ENCODE data around the gene RRAS2.

- TF ChIP-seq, protein P1, sequence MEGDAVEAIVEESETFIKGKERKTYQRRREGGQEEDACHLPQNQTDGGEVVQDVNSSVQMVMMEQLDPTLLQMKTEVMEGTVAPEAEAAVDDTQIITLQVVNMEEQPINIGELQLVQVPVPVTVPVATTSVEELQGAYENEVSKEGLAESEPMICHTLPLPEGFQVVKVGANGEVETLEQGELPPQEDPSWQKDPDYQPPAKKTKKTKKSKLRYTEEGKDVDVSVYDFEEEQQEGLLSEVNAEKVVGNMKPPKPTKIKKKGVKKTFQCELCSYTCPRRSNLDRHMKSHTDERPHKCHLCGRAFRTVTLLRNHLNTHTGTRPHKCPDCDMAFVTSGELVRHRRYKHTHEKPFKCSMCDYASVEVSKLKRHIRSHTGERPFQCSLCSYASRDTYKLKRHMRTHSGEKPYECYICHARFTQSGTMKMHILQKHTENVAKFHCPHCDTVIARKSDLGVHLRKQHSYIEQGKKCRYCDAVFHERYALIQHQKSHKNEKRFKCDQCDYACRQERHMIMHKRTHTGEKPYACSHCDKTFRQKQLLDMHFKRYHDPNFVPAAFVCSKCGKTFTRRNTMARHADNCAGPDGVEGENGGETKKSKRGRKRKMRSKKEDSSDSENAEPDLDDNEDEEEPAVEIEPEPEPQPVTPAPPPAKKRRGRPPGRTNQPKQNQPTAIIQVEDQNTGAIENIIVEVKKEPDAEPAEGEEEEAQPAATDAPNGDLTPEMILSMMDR (IDR thresholded peaks at IDR 0.05), result no peak
- TF ChIP-seq POLR2A (IDR thresholded peaks at IDR 0.05), result no peak
Measured at GRCh38 chr11:14356342-14356741, 2.6 kb downstream of the RRAS2 start.
